GM23248 (cell line): ENCODE measurements around the gene AIMP1.

Experiments used
- EZH2 ChIP-seq: fragments of 200-600 bp; sonication (generic); IDR thresholded peaks from 2 replicates; pipeline ENCODE4 v1.6.1; 2018; ENCODE audit warnings: antibody characterized with exemption, mild to moderate bottlenecking; ENCODE audit not compliant: insufficient read depth, poor library complexity, severe bottlenecking
- EZH2phosphoT487 ChIP-seq: fragments of 200-600 bp; sonication (generic); IDR thresholded peaks from 2 replicates; pipeline ENCODE4 v1.6.1; 2018; ENCODE audit warnings: antibody characterized with exemption, moderate library complexity, mild to moderate bottlenecking, low read depth; ENCODE audit not compliant: insufficient read depth

- TF ChIP-seq EZH2 (no peak), EZH2phosphoT487 (no peak)
Measured at GRCh38 chr4:106344647-106344970, 28.3 kb downstream of the AIMP1 start.
